Tibial nerve (tissue), 3 donors: ENCODE data around the gene SSC5D.

Source experiments
- CTCF ChIP-seq, 5 experiments: fragments of 200-600 bp in 3 of 5; fragments of 450-650 bp in 2 of 5; sonication (generic) in 3 of 5; IDR thresholded peaks; one replicate each; pipeline ENCODE4 v1.5.1; 2016 to 2019; ENCODE audit warnings: antibody characterized with exemption in 5 of 5, mild to moderate bottlenecking in 3 of 5, moderate library complexity in 2 of 5
- POLR2A ChIP-seq, 2 donors: fragments of 450-650 bp; IDR thresholded peaks; one replicate each; pipeline ENCODE4 v1.6.1; 2017; ENCODE audit warnings: antibody characterized with exemption in 2 of 2, mild to moderate bottlenecking in 2 of 2, moderate library complexity in 2 of 2

- TF ChIP-seq CTCF (IDR thresholded peaks at IDR 0.05) (no peak), POLR2A (IDR thresholded peaks at IDR 0.05) (no peak)
Observed at GRCh38 chr19:55537741-55538111, 49.5 kb downstream of the SSC5D start.
